Iris pigment epithelial cell (primary cell): Measurements from ENCODE around the gene P2RX1.

ENCODE experiments used
- DNase-seq: peaks from one replicate; pipeline ENCODE4 v3.0.0-alpha.2; 2011; ENCODE audit warnings: low read depth

Gene P2RX1

DNA sequence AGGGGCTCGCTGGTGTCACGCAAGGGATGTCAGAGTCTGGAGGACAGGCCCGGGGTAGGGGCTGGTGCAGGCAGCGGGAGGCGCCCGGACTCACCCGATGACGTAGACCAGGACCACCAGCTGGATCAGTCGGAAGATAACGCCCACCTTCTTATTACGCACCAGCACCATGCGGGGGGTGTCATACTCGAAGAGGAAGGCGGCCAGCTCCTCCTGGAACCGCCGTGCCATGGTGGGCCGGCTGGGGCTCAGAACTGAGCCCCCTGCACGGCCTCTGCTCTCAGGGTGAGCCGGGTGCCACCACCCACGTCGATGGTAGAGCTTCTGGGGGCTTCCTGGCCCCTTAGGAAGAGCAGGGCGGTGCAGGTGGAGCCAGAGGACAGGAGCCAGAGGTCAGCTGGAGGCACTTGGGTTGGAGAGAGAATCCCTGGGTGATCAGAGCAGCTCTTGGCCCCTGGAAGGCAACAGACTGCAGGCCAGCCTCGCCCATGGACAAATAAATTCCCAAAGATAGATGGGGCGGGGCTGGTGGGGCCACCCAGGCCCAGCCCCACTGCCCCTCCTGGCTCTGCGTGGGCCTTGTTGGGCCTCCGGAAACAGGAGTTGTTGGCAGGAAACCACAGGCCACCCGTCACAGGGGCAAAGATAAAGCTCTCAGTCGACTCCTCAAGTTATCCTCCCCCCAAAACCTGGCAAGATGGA, at the start of gene P2RX1:
Gene P2RX1 (minus strand): TSS at position 471 of the 702 bp plus-strand sequence. CDS start 240 bp downstream, at position 231.
- DNase-seq, result no peak

DNA sequence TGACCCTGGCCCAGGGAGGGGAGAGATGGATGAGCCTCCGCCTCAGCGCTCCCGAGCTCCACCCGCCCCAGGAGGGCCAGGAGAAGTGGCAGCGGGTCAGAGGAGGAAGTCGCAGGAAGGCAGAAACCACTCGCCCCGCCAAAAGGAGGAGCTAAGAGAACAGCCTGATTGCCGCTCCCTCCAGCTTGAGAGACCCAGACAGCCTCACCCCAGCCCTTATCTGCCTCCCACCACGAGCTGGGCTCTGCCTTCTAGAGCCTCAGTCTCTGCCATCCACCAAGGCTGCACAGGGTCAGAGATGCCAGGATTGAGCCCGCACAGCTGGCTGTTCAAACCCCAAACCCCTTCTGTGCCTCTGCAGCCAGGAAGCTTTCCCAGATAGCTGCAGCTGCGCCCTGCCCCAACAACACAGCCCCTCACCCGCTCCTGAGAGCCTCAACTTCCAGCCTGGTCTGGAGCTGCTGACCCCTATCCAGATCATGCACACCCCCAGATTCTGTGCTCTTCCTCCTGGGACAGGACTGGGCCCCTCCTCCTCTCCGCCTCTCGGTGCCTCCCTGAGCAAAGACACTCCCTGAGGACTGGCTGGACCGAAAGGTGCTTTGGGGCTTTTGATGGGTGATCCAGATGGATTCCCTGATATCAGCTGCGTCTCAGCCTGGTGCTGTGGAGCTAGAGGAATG, 49.0 kb upstream of the P2RX1 start:
- DNase-seq, result peak; percentile 23

DNA sequence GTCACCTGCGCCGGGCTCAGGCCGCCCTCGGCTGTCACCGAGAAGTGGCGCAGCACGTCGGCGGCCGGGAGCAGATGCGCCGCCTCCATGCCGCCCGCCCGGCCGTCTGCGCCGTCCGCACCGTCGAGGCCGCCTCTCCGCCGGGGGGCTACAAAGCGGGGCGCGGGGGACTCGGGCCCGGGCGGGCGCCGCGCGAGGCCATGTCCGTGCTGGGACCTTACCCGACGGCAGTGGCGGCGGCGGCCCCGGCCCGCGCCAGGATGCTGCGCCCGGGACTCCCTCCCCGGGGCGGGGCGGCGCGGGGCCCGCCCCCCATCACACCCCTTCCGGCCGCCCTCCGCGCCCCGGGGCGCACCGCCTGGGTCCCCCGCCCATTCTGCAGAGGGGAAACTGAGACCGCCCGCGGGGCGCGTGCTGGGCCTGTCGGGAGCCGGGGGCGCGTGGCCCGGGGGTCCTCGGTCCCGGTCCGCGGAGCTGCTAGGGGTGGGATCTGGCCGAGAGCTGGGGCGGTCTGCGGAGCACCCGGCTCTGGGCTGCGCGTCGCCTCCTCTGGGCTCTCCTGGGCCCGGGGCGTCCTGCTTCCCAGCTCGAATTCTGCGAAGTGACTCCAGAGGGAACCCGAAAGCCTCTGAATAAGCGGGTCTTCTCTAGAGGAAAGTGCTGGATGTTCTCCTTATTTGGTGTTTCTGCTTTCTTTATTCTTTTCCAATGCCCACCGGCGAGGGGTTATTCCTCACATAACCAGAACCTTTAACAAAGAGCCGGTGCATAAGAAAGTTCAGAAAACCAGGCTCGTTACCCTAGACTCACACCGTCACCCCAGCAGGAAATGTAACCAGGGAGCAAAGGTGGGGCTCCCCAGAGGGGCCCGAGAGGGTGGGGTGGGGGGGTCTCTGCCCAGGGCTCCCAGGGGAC, 48.2 kb upstream of the P2RX1 start, which contains the start of gene ATP2A3:
Gene ATP2A3 (minus strand): TSS at position 235 of the 915 bp plus-strand sequence. CDS start 146 bp downstream, at position 89.
- DNase-seq, result no peak

DNA sequence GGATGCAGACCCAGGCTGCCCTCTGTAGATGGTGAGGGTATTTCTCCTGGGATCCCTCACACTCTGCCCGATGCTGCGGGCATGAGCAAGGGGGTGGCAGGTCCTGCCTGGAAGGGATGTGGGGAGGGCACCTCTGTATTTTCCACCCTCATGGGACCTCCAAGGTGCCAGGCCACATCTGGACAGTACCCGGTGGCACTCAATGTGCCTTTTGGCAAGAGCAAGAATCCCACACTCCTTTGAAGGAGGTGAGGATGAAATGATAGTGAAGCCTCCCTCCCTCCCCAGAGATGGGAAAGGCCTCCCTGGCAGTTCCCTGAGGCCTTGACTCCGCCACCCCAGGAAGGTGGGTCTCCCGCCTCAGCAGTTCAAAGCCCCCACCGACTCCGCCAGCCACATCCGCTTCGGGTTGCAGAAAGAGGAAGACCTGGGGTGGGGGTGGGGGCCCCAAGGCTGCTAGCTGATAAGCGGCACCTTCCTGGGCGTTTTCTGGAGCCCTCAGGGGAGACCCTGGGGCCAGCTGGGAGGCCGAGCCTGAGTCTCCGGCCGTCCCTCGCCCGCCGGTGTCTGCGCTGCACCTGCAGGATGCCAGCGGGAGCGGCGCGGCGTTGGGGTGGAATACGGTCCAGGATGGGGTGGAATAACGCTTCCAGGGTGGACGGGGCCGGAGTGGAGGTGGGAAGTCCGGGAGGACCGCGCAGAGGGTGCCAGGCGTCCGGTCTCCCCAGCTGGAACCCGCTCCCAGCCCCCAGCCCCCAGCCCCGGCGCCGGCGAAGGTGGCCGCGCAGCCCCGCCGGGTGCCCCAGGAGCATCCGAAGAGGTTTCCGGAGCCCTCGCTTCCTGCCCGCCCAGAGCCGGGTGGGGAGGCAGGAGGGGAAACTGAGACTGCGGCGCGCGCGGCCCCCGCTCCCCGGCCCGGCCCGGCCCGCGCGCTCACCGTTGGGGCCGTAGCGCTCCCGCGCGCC, 47.3 kb upstream of the P2RX1 start:
- no peak for DNase-seq

DNA sequence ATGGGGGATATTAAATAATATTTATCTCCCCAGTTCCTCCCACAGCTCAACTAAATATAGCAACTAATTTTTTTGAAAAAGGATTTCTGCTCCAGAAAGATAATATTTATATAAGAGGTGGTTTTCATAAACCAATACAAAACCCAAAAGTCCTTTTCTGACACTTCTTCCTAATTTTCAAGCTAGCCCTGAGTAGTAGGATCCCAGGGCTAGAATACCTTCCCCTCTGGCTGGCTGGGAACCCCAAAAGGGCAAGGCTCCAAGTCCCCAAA, 46.6 kb upstream of the P2RX1 start:
- no peak for DNase-seq

DNA sequence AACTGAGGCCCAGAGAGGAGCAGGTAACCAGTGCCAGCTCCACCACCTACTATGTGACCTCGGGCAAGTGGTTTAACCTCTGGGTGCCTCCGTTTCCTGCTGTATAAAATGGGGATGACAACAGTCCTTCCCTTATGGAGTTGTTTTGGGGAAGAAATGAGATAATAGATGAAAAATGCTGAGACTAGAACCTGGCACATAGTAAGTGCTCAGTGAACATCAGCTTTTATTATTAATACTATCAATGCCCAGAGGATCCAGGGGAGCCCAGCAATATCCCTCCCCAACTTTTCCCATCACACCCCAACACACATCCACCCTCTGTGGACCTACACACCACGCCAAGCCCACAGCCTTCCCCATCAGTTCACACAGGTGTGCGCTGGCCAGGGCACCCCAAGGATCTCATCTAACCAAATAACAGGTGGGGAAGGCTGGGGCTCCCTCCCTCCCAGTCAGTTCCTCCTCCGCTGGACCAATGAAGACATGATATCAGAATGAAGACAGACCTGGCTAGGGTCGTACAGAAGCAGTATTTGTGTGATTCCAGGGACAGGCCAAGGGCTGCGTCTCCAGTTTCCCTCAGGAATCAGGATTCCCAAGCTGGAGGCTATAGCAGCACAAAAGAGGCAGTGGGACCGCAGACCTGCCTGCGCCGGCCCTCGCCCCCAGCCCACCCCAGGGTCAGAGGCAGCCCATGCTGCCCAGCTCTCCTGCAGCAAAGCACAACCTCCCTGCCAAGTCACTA, 46.1 kb upstream of the P2RX1 start:
- DNase-seq, result no peak

DNA sequence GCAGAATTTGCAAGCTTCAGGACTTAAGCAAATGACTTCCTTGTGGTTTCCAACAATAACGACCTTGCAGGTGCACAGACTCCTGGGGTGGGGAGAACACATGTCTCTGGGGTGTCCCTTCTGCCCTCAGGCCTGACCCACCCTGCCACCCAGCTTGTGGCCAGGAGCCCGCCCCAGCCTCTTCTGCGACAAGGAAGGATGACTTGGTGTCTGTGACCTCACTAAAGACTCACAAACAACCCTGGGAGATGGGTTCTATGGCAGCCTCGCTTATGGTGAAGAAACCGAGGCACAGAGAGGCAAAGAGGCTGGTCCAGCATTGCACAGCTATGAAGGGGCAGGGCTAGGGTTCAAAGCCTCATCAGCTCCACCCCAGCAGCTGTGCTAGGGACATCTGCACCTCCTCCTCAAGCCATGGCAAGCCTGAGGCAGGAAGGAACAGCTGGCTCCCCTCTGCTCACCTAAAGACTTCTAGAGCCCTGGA, 45.3 kb upstream of the P2RX1 start:
- no peak for DNase-seq

DNA sequence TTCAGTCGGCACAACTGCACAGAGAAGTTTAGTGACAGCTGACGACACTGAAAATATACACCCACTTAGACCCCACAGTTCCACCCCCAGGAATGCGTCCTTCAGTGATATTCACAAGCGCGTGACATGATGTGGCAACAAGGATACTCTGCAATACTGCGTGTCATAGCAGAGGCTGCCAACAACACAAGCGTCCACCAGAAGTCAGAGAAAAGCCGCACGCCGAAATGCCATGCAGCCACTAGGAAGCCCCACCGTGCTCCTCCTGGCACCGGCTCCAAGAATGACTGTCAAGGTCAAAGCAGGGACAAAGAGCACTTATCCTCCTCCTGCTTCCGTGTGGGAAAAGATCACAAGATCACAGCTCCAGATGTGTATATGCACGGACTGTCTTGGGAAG, 44.5 kb upstream of the P2RX1 start:
- DNase-seq, result no peak

DNA sequence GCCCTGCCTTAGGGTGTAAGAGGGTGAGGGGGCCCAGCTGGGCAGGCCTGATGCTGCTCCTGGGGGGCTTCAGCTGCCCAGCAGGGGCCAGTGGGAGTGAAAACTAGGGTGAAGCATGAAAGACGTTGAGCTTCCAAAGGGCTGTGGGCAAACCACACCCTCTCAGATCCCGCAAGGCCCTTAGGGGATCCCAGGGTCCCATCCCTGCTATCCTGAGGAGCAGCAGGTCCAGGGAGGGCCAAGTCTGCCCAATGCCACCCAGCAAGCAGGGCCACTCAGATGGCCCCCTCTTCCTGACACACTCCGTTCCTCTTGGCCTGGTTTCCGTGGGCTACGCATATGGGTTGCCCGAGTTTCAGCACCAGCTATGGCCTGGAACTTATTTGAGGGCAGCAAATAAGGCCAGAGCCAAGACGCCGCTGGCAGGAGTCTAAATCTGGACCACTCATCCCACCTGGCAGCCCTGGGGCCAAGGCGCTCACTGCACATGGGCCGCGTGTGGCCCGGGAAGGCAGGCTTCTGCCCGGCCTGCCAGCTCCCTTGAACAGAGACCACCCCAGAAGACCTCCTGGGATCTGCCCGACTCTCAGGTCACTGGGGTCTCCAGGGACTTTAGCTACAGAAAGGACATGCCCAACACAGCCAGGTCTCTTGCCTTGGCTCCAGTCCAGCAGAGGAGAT, 43.8 kb upstream of the P2RX1 start:
- no peak for DNase-seq

DNA sequence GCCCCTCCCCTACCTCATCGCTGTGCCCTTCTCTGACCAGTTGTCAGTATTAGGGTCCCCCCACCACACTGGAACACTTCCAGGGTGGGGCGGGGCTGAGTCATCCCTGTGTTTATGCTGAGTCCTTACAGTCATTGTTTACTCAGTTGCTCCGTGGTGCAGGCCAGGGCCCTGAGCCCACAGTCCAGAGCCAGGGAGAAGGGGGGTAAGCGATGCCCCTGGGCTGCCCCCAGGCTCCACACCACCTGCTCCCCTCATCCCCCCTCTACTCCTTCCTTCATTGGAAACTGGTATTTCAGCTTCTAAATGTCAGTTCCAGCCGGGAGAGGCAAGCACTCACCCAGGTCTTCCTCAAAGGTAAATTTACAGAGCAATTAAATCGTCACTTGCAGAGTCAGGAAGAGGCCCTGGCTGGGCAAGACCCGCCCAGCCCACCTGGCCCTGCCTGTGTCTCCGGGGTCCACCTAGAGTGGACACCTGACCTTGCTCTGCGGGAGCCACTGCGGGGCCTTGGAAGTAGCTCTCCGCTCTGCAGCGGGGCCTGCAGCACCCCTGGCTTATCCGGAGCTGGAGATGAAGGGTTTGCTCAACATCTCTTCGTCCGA, 43.1 kb upstream of the P2RX1 start:
- DNase-seq, result peak; percentile 75

DNA sequence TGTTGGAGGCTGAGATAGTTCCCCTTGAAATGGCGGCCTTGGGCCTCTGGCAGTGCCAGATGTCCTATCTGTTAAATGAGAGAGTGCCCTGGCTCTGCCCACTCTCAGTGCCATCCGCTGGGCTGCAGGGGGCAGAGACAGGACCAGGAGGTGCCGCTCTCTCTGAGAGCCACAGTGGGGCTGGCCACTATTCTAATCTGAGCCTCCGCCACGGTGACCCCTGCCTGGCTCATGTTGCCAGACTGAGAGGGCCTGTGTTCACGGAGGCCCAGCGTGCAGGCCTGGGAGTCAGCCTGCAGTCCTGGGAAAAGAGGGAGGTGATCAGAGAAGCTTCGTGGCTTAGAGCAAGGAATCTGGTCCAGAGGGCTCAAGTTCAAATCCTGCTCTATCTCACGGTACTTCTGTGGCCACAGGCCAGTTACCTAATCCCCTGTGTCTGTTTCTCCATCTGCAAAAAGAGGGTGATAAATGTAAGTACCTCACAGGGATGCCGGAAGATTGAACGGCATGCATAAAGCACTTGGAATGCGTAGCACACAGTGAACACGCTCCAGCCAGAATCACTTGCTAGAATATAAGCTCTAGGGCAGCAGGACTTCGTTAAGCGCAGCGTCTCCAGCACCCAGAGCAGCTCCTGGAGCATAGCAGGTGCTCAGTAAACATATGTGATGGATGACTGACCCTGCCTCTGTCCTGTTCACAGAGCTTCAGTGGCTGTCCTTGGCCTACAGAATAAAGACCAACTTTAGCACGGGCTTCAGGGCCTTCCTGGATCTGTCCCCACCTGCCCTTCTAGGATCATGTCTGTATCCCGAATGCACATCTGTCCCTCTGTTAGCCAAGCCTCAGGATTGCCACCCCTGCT, 41.7 kb upstream of the P2RX1 start:
- peak; percentile 22 for DNase-seq

DNA sequence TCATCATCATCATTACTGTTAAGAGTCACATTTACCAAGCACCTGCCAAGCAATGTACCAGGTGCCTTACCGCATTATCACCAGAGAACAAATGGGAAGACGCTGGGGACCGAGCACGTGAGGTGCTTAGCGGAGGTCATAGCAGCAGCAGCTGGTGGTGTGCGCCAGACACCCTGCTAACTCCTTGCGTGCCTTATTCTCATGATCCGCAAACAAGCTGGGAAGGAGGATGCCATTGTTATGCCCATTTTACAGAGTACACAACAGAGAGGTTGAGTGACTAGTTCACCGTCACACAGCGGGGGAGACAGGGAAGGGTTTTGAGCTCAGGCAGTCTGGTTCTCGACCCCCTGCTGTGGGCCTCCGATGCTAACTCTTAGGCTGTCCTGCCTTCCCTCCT, 40.7 kb upstream of the P2RX1 start:
- DNase-seq, result no peak

DNA sequence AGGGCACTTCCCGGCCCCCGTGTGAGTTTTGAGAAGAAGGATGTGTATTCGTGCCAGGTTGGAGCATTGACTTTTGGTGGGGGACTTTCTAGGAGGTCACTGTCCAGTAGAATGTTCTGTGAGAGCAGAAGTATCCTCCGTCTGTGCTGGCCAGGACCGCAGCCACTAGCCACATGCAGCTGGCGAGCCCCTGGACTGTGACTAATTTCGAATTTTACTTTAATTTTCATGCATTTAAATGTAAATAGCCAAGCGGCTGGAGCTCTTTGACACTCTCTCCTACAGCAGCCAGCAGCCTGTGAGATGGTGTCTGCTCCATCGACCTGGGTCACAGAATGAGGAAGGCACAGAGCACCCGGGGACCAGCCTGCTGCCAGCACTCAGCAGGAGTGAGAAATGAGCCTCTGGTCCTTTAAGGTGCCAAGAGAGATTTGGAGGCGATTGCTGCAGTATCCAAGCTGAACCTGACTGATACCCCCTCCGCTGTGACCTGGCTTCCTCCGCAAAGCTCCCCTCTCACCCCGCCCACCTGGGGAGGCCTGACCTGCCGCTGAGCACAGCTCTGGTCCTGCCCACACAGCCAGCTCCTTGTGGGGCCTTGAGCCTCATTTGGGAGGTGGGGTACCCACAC, 40.2 kb upstream of the P2RX1 start:
- DNase-seq, result no peak

DNA sequence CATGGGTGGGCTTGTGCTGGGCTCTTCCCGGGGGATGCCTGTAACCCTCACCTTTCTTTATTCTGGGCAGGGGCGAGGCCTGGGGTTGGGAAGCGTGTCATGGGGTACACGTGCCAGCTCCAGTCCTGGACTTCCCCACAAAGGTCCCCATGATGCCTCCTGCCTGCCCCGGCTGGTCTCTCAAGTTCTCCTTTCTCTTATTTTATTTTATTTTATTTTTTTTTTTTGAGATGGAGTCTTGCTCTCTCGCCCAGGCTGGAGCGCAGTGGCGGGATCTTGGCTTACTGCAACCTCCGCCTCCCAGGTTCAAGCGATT, 39.4 kb upstream of the P2RX1 start:
- DNase-seq, result no peak

DNA sequence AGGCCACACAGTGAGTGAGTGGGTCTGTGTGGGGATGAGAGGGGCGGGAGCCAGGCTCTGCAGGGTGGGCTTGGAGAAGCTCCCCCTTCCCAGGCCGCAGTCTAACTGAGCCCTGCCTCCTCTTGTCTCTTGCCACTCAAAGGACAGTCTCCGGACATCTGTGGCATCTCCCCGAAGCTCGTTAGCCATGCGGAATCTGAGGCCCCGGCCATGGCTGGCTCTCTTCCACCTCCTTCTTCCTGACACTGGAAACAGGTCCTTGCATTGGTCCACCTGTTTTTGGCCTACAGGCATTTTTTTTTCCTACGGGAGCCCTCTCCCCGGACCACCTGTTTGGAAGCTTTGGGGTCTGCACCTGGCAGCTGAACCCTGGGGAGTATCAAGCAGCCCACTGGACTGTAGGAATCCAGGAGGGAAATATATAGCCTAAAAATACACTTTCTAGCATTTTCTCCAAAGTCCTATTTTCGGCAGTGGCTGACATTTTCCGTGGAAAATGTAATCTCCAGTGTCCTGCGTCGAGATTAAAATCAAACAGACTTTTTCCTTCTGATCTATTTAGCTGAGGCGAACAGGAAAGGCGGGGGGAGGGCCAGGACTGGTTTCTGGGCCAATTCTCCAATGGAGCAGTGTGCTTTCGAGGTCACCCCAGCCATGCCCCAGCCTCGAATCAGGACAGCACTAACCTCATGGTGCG, 38.9 kb upstream of the P2RX1 start:
- DNase-seq, result no peak

DNA sequence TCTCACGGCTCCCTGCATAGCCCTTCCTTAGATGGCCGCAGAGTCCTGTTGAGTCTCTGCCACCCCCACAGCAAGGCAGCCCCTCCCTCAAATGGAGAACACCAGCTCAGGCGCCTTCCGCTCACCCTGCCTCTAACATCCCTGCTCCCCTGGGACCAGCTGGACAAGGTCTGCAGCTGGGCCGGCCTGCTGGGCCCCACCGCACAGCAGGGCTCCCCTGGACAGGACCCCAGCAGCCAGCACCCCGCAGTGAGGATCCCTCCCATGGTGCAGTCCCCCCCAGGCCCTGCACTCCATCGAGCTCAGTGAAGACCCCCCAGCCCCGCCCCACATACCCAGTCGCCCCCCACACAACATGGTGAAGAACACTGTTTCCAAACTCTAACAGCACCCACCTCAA, 37.8 kb upstream of the P2RX1 start:
- DNase-seq, result no peak

DNA sequence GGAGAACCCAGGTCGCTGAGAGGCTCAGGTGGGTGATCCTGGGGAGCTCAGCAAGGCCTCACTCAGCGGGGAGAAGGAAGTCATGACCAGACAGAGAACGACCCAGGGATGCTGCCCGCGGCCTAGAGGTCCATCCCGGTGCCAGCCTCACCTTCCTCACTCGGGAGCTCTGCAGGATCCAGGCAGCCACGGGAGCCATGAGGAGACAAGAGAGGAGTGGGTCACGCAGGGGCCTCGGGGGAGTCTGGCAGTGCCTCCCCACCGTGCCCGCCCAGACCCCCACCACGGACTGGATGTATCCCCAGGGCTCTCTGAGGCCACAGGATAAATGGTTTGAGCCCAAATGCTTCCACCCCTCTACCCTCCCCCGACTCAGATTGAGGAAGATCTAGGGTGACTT, 37.3 kb upstream of the P2RX1 start:
- DNase-seq, result no peak

DNA sequence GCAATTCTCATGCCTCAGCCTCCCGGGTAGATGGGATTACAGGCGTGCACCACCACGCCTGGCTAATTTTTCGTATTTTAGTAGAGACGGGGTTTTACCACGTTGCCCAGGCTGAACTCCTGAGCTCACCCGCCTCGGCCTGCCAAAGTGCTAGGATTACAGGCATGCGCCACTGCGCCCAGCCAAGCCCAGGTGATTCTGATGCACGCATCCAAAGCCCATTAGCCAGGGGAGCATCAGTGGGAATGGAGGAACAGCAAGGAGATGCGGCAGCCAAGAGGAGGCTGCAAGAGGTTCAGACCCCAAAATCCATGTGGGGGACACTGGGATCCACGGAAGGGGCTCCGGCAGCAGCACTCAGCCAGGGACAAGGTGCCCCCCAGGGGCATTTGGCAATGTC, 35.9 kb upstream of the P2RX1 start:
- no peak for DNase-seq
